Vagina (tissue), 2 donors: ENCODE measurements around the gene MAP1LC3B. TPM values are rescaled to one million over a fixed set of nuclear protein-coding genes. Genes with fewer than 3 reads are reported as not detected.

Experiments used
- DNase-seq, 2 donors: peaks; one replicate each; pipeline ENCODE4 v3.0.0-alpha.2; 2017; ENCODE audit errors: extremely low spot score in 2 of 2
- H3K27ac ChIP-seq: fragments of 200-600 bp; sonication (generic); one replicate; pipeline ENCODE4 v1.5.1; 2019
- H3K27me3 ChIP-seq: fragments of 200-600 bp; sonication (generic); one replicate; pipeline ENCODE4 v1.5.1; 2019
- H3K36me3 ChIP-seq, 2 donors: fragments of 200-600 bp; sonication (generic); one replicate each; pipeline ENCODE4 v1.5.1; 2017 to 2019
- H3K4me1 ChIP-seq: fragments of 200-600 bp; sonication (generic); one replicate; pipeline ENCODE4 v1.5.1; 2019
- H3K4me3 ChIP-seq, 2 donors: fragments of 200-600 bp; sonication (generic); 1 replicate in 1 of 2; 2 replicates in 1 of 2; pipeline ENCODE4 v1.5.1; 2016 to 2019
- H3K9me3 ChIP-seq: fragments of 200-600 bp; sonication (generic); one replicate; pipeline ENCODE4 v1.5.1; 2019
- POLR2A ChIP-seq, 2 donors: fragments of 450-650 bp; IDR thresholded peaks; one replicate each; pipeline ENCODE4 v1.6.1; 2017; ENCODE audit warnings: antibody characterized with exemption in 2 of 2, mild to moderate bottlenecking in 2 of 2, moderate library complexity in 2 of 2
- POLR2AphosphoS5 ChIP-seq, 2 donors: sonication (generic); formaldehyde crosslinking; IDR thresholded peaks; one replicate each; pipeline ENCODE4 v1.9.0; 2017; ENCODE audit warnings: antibody characterized with exemption in 2 of 2, mild to moderate bottlenecking in 2 of 2, low read depth in 1 of 2; ENCODE audit not compliant: insufficient read depth in 1 of 2
- intact Hi-C: fragments of 100-400 bp; cut with DNase I; formaldehyde crosslinking; loops from one replicate; pipeline ENCODE4 v1.15.1; 2023
- total RNA-seq: library from RNA; depleted of rRNA; stranded (reverse); fragments of >200 nt; gene quantifications from one replicate; pipeline ENCODE4 v1.2.3, GENCODE V29; 2016
- TF ChIP-seq, protein P1 (sequence below), 3 experiments: fragments of 450-650 bp in 2 of 3; fragments of 200-600 bp in 1 of 3; sonication (generic) in 1 of 3; IDR thresholded peaks; one replicate each; pipeline ENCODE4 v1.5.1; 2017 to 2019; ENCODE audit warnings: antibody characterized with exemption in 3 of 3, mild to moderate bottlenecking in 2 of 3, moderate library complexity in 2 of 3

MAP1LC3B gene
- total RNA-seq, 1 donor from 2014 or later: 44.9 TPM

DNA sequence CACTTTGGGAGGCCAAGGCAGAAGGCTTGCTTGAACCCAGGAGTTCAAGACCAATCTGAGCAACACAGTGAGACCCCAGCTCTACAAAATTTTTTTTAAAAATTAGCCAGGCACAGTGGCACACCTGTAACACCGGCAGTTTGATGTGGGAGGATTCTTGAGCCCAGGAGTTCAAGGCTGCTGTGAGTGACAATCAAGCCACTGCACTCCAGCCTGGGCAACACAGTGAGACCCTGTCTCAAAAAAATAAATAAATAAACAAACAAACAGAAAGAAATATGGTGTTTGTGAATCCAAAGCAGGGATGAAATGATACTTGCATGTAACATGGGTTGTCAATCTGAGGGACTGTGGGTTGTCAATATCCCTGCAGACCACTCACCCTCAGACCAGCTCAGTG lies 25.2 kb upstream of the MAP1LC3B start:
- TF ChIP-seq POLR2A (IDR thresholded peaks at IDR 0.05) (no peak), POLR2AphosphoS5 (IDR thresholded peaks at IDR 0.05; ENCODE audit: insufficient read depth in 1 of 2, low read depth in 1 of 2) (no peak)
- TF ChIP-seq, protein P1, sequence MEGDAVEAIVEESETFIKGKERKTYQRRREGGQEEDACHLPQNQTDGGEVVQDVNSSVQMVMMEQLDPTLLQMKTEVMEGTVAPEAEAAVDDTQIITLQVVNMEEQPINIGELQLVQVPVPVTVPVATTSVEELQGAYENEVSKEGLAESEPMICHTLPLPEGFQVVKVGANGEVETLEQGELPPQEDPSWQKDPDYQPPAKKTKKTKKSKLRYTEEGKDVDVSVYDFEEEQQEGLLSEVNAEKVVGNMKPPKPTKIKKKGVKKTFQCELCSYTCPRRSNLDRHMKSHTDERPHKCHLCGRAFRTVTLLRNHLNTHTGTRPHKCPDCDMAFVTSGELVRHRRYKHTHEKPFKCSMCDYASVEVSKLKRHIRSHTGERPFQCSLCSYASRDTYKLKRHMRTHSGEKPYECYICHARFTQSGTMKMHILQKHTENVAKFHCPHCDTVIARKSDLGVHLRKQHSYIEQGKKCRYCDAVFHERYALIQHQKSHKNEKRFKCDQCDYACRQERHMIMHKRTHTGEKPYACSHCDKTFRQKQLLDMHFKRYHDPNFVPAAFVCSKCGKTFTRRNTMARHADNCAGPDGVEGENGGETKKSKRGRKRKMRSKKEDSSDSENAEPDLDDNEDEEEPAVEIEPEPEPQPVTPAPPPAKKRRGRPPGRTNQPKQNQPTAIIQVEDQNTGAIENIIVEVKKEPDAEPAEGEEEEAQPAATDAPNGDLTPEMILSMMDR (IDR thresholded peaks at IDR 0.05): no peak
- Histone ChIP-seq H3K27me3 (no peaks in the 10 kb centered on the region), H3K36me3 (no peaks in the 10 kb centered on the region), H3K27ac (no peak overlapping the region), H3K4me1 (peaks cover 80% of the 10 kb centered on the region), H3K4me3 (no peak overlapping the region), H3K9me3 (no peaks in the 10 kb centered on the region)
- intact Hi-C loops: no loop called here
- DNase-seq: no peak

DNA sequence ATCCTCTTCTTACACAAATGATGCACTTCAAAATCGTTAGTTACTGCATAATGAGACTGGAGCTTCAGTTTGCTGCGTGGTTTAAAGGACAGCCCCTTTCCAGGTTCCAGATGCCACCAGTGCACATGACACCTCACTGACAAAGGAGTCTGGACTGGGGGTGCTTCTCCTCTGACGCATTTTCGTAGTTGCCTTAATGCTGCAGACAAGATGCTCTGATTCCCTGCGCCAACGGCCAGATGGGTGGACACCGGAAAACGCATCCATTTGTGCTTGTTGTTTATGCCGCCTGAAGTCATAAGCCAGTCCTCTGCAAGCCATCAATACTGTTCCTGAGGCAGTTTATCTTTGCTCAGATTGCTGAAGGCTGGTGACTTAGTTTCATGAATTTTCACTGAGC lies 24.6 kb upstream of the MAP1LC3B start:
- Histone ChIP-seq H3K4me3 (no peak overlapping the region), H3K9me3 (no peaks in the 10 kb centered on the region), H3K27me3 (no peaks in the 10 kb centered on the region), H3K27ac (no peak overlapping the region), H3K36me3 (no peaks in the 10 kb centered on the region), H3K4me1 (peaks cover 83% of the 10 kb centered on the region)
- DNase-seq: no peak
- TF ChIP-seq POLR2AphosphoS5 (IDR thresholded peaks at IDR 0.05; ENCODE audit: insufficient read depth in 1 of 2, low read depth in 1 of 2): no peak
- intact Hi-C loops: no loop called here

DNA sequence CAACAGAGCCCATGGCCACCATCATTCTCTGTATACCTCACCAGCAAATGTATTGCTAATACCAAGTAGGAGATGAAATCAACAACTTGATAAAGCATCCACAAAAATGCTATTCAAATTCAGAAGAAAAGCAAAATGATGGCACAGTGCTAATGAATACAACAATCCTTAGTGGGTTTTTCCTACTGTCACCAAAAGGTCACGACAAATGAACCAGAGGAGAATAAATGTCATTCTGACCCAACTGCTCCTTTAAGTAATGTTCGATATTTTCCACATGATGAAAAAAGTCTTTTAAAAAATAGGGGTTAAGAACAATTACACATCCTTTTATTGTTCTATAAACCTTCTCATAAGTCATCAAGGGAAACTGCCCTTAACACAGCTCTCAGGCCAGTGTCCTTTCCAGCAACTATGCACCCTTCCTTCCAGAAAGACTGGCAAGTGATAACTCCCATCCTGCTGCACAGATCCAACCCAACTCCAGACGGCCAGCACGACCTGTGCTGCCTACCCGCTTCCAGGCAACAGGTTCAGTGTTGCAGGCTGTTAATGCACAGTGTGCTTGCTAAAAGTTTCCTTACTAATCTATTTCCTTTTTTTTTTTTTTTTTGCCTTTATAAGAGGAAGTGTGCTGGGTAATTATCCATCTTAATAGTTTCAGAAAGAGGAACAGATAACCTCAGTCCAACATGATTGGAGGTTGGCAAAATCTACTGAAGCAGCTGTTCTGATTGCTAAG lies 23.9 kb upstream of the MAP1LC3B start:
- DNase-seq: no peak
- H3K9me3 ChIP-seq: no peaks in the 10 kb centered on the region
- no peak overlapping the region for H3K27ac ChIP-seq
- no peaks in the 10 kb centered on the region for H3K36me3 ChIP-seq
- TF ChIP-seq, protein P1 (IDR thresholded peaks at IDR 0.05): no peak
- TF ChIP-seq POLR2AphosphoS5 (IDR thresholded peaks at IDR 0.05; ENCODE audit: insufficient read depth in 1 of 2, low read depth in 1 of 2) (peak in 1 of 2 donors; percentile 55), POLR2A (IDR thresholded peaks at IDR 0.05) (no peak)
- H3K27me3 ChIP-seq: no peaks in the 10 kb centered on the region
- intact Hi-C loops: no loop called here
- no peak overlapping the region for H3K4me3 ChIP-seq
- peaks cover 78% of the 10 kb centered on the region for H3K4me1 ChIP-seq

DNA sequence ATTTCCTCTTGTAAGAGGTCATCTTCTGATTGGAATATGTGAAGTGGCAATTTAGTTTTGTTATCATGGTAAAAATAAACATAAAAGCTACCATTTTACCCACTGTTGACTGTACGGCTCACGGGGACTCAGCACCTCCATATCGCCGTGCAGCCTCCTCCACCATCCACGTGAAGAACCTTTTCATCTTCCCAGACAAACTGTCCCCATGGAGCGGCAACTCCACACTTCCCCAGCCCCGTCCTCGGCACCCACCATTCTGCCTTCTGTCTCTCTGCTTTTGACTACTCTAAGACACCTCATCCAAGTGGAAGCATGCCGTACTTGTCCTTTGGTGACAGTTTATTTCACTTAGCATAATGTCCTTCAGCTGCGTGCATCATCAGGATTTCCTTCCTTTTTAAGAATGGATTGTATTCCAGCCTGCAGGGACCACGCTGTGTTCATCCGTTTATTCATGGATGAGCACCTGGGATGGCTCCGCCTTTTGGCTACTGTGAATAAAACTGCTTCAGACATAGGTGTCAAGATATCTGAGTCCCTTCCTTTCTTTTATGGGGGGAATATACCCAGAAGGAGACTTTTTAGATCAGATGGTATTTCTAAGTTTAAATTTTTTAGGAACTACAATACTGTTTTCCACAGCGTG lies 22.9 kb upstream of the MAP1LC3B start:
- H3K27ac ChIP-seq: no peak overlapping the region
- peaks cover 71% of the 10 kb centered on the region for H3K4me1 ChIP-seq
- H3K4me3 ChIP-seq: no peak overlapping the region
- no peaks in the 10 kb centered on the region for H3K36me3 ChIP-seq
- H3K27me3 ChIP-seq: no peaks in the 10 kb centered on the region
- DNase-seq: no peak
- intact Hi-C loops: no loop called here
- no peaks in the 10 kb centered on the region for H3K9me3 ChIP-seq
- TF ChIP-seq POLR2AphosphoS5 (IDR thresholded peaks at IDR 0.05; ENCODE audit: insufficient read depth in 1 of 2, low read depth in 1 of 2): no peak
- TF ChIP-seq, protein P1 (IDR thresholded peaks at IDR 0.05): no peak
- TF ChIP-seq POLR2A (IDR thresholded peaks at IDR 0.05): no peak

DNA sequence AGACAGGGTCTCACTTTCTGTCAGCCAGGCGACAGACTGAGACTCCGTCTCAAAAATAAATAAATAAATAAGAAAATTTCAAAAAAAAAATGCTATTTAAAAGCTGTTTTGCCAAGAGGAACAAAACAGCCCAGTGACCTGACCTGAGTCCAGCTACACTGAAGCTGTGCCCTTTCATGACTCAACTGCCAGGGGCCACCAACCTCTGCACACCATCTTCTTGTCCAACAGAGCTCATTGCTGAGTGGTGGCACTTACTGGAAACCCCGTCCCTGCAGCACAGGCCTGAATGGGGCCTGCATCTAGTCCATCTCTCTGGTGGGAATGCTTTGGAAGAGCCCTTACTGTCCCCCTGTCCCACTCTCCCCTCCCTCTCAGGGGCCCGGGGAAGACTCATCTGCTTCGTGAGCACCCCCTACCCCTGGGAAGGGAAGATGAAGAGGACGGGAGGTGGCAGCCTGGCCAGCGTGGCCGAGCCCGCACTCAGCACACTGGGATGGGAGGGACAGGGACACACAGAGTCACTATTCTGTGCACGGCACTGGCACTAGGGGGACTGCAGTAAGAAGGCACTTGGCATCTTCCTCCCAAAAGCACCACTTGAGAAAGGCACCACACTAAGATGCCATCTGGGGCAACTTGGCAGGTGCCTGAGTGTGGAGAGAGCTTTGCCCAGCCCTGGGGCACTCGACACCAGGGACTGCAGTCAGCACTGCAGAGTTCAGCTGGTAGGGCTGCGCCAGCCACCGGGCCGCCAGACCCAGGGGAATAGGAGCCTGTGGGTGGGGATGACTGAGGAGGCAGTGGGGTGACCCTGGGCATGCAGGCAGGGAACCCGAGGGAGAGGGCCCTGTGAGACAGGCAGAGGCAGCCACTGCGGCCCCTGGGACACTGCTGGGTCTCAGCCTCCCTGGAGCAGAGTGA lies 22.1 kb upstream of the MAP1LC3B start:
- no peak for DNase-seq
- Histone ChIP-seq H3K27ac (no peak overlapping the region), H3K4me3 (no peak overlapping the region), H3K27me3 (no peaks in the 10 kb centered on the region), H3K4me1 (peaks cover 69% of the 10 kb centered on the region), H3K36me3 (no peaks in the 10 kb centered on the region), H3K9me3 (no peaks in the 10 kb centered on the region)
- TF ChIP-seq POLR2AphosphoS5 (IDR thresholded peaks at IDR 0.05; ENCODE audit: insufficient read depth in 1 of 2, low read depth in 1 of 2) (no peak), POLR2A (IDR thresholded peaks at IDR 0.05) (no peak)
- TF ChIP-seq, protein P1 (IDR thresholded peaks at IDR 0.05): no peak
- intact Hi-C loops: no loop called here
